ELF-1 (cell line): ENCODE data around the gene USF2.

Experiments used
- DNase-seq: peaks from one replicate; pipeline ENCODE4 v3.0.0-alpha.2; 2016; ENCODE audit warnings: low read depth, low spot score

USF2 gene

GRCh38 chr19:35265900-35266519, 2.8 kb upstream of the USF2 start:
- DNase-seq = no peak

- no peak for DNase-seq
These were observed 2.0 kb upstream of the USF2 start for GRCh38 chr19:35266520-35267352.

GRCh38 chr19:35267353-35267817, 1.4 kb upstream of the USF2 start:
- DNase-seq = no peak

GRCh38 chr19:35267818-35268535, 785 bp upstream of the USF2 start:
- DNase-seq = peak; percentile 53

- DNase-seq = peak; percentile 94
These were observed 816 bp downstream of the USF2 start for GRCh38 chr19:35269438-35270117.

- DNase-seq = no peak
These were observed 1.6 kb downstream of the USF2 start for GRCh38 chr19:35270381-35270811.

- DNase-seq = no peak
These were observed 2.8 kb downstream of the USF2 start for GRCh38 chr19:35271546-35271945.

- no peak for DNase-seq
These were observed 3.5 kb downstream of the USF2 start for GRCh38 chr19:35272122-35272719.

- DNase-seq = no peak
These were observed 4.3 kb downstream of the USF2 start for GRCh38 chr19:35272954-35273649.

GRCh38 chr19:35273686-35274259, 5.0 kb downstream of the USF2 start:
- DNase-seq = no peak

GRCh38 chr19:35274323-35274722, 5.6 kb downstream of the USF2 start:
- DNase-seq = no peak

- no peak for DNase-seq
These were observed 8.0 kb downstream of the USF2 start for GRCh38 chr19:35276706-35277281.

GRCh38 chr19:35278578-35279284, 10.0 kb downstream of the USF2 start:
- no peak for DNase-seq

- DNase-seq = no peak
These were observed 10.6 kb downstream of the USF2 start for GRCh38 chr19:35279374-35279773.

GRCh38 chr19:35279985-35280821, 11.4 kb downstream of the USF2 start:
- no peak for DNase-seq

GRCh38 chr19:35281303-35281702, 12.5 kb downstream of the USF2 start:
- DNase-seq = no peak

- DNase-seq = no peak
These were observed 15.7 kb downstream of the USF2 start for GRCh38 chr19:35284153-35285094.
